H9 (cell line): ENCODE results near the gene PPRC1. TPM values are rescaled to one million over a fixed set of nuclear protein-coding genes. Genes with fewer than 3 reads are reported as not detected.

ENCODE experiments used
- DNase-seq: peaks from one replicate; pipeline ENCODE4 v3.0.0-alpha.2; 2017
- H2AFZ ChIP-seq: one replicate; pipeline ENCODE4 v1.6.1; 2013; ENCODE audit warnings: mild to moderate bottlenecking, low read length, control low read depth, moderate library complexity
- H2AK5ac ChIP-seq: 2 replicates; pipeline ENCODE4 v1.6.1; 2013; ENCODE audit warnings: low read length, control low read depth, mixed read lengths; ENCODE audit not compliant: insufficient read length
- H2BK120ac ChIP-seq: one replicate; pipeline ENCODE4 v1.6.1; 2013; ENCODE audit warnings: low read depth, mild to moderate bottlenecking, low read length, control low read depth, inconsistent platforms; ENCODE audit not compliant: poor library complexity, severe bottlenecking
- H2BK12ac ChIP-seq: 2 replicates; pipeline ENCODE4 v1.6.1; 2013; ENCODE audit warnings: low read length, control low read depth, mixed read lengths, low read depth; ENCODE audit not compliant: insufficient read length
- H2BK15ac ChIP-seq: 2 replicates; pipeline ENCODE4 v1.6.1; 2013; ENCODE audit warnings: low read depth, low read length, control low read depth
- H2BK20ac ChIP-seq: one replicate; pipeline ENCODE4 v1.6.1; 2013; ENCODE audit warnings: low read depth, mild to moderate bottlenecking, low read length, control low read depth, inconsistent platforms; ENCODE audit not compliant: poor library complexity, severe bottlenecking
- H2BK5ac ChIP-seq: 2 replicates; pipeline ENCODE4 v1.6.1; 2013; ENCODE audit warnings: low read length, control low read depth, mixed read lengths; ENCODE audit not compliant: insufficient read length
- H3K14ac ChIP-seq: 2 replicates; pipeline ENCODE4 v1.6.1; 2013; ENCODE audit warnings: low read length, control low read depth; ENCODE audit not compliant: insufficient read depth
- H3K18ac ChIP-seq: 2 replicates; pipeline ENCODE4 v1.6.1; 2013; ENCODE audit warnings: low read depth, mild to moderate bottlenecking, mixed read lengths, low read length, control low read depth; ENCODE audit not compliant: insufficient read length
- H3K23ac ChIP-seq: 2 replicates; pipeline ENCODE4 v1.6.1; 2013; ENCODE audit warnings: low read length, control low read depth, mixed read lengths, low read depth; ENCODE audit not compliant: insufficient read length
- H3K23me2 ChIP-seq: 2 replicates; pipeline ENCODE4 v1.6.1; 2013; ENCODE audit warnings: low read depth, mild to moderate bottlenecking, mixed read lengths, low read length, control low read depth; ENCODE audit not compliant: insufficient read length, poor library complexity, severe bottlenecking
- H3K27ac ChIP-seq: 2 replicates; pipeline ENCODE4 v1.5.1; 2013; ENCODE audit warnings: low read length, control low read depth, mixed read lengths, low read depth; ENCODE audit not compliant: insufficient read length
- H3K27me3 ChIP-seq: 2 replicates; pipeline ENCODE4 v1.6.1; 2013; ENCODE audit warnings: low read length, control low read depth, inconsistent platforms; ENCODE audit not compliant: insufficient read depth
- H3K4ac ChIP-seq: 2 replicates; pipeline ENCODE4 v1.6.1; 2013; ENCODE audit warnings: low read depth, mild to moderate bottlenecking, control low read depth, inconsistent platforms, low read length, moderate library complexity
- H3K4me1 ChIP-seq: 2 replicates; pipeline ENCODE4 v1.6.1; 2013; ENCODE audit warnings: low read length, control low read depth, inconsistent platforms; ENCODE audit not compliant: insufficient read depth
- H3K4me2 ChIP-seq: 2 replicates; pipeline ENCODE4 v1.6.1; 2013; ENCODE audit warnings: low read length, control low read depth, mixed read lengths; ENCODE audit not compliant: insufficient read length, insufficient read depth
- H3K56ac ChIP-seq: 2 replicates; pipeline ENCODE4 v1.6.1; 2013; ENCODE audit warnings: low read depth, mild to moderate bottlenecking, mixed read lengths, low read length, control low read depth; ENCODE audit not compliant: insufficient read length
- H3K79me1 ChIP-seq: 2 replicates; pipeline ENCODE4 v1.6.1; 2013; ENCODE audit warnings: low read depth, mild to moderate bottlenecking, moderate library complexity, low read length, control low read depth, inconsistent platforms; ENCODE audit not compliant: insufficient read depth, poor library complexity, severe bottlenecking
- H3K79me2 ChIP-seq: 2 replicates; pipeline ENCODE4 v1.6.1; 2013; ENCODE audit warnings: low read length, control low read depth, inconsistent platforms; ENCODE audit not compliant: insufficient read depth
- H3K9ac ChIP-seq: 2 replicates; pipeline ENCODE4 v1.6.1; 2013; ENCODE audit warnings: low read length, control low read depth, mixed read lengths; ENCODE audit not compliant: insufficient read length; ENCODE audit errors: extremely low read depth
- H3K9me3 ChIP-seq: one replicate; pipeline ENCODE4 v1.6.1; 2013; ENCODE audit warnings: low read depth, low read length, inconsistent platforms; ENCODE audit not compliant: control insufficient read depth
- H3T11ph ChIP-seq: one replicate; pipeline ENCODE4 v1.6.1; 2013; ENCODE audit warnings: mild to moderate bottlenecking, low read length, control low read depth, inconsistent platforms
- H4K20me1 ChIP-seq: one replicate; pipeline ENCODE4 v1.6.1; 2013; ENCODE audit not compliant: control insufficient read depth, insufficient read length, insufficient read depth
- H4K5ac ChIP-seq: 2 replicates; pipeline ENCODE4 v1.6.1; 2013; ENCODE audit warnings: low read depth, mild to moderate bottlenecking, mixed read lengths, low read length, control low read depth; ENCODE audit not compliant: insufficient read length
- H4K8ac ChIP-seq: replicated peaks from 2 replicates; pipeline ENCODE4 v1.6.1; 2013; ENCODE audit warnings: low read length, control low read depth, mixed read lengths, low read depth; ENCODE audit not compliant: insufficient read length
- H4K91ac ChIP-seq: 2 replicates; pipeline ENCODE4 v1.6.1; 2013; ENCODE audit warnings: low read depth, mild to moderate bottlenecking, moderate library complexity, mixed read lengths, low read length, control low read depth; ENCODE audit not compliant: insufficient read length
- H3K27ac Mint-ChIP-seq, 3 experiments: 2 replicates in 2 of 3; 3 replicates in 1 of 3; pipeline ENCODE4 v1.8.0; 2020 to 2021; ENCODE audit warnings: mixed read lengths in 3 of 3, mild to moderate bottlenecking in 1 of 3, moderate library complexity in 1 of 3
- H3K27me3 Mint-ChIP-seq: 2 replicates; pipeline ENCODE4 v1.8.0; 2021; ENCODE audit warnings: low read depth, mild to moderate bottlenecking, moderate library complexity, mixed read lengths
- H3K36me3 Mint-ChIP-seq, 3 experiments: 2 replicates in 2 of 3; 3 replicates in 1 of 3; pipeline ENCODE4 v1.8.0; 2020 to 2021; ENCODE audit warnings: low read depth in 3 of 3, mixed read lengths in 3 of 3; ENCODE audit not compliant: insufficient read depth in 1 of 3
- H3K4me1 Mint-ChIP-seq, 2 experiments: 2 replicates each; pipeline ENCODE4 v1.8.0; 2020; ENCODE audit warnings: mixed read lengths in 2 of 2
- H3K4me3 Mint-ChIP-seq, 2 experiments: 2 replicates in 1 of 2; 3 replicates in 1 of 2; pipeline ENCODE4 v1.8.0; 2020 to 2021; ENCODE audit warnings: mild to moderate bottlenecking in 2 of 2, mixed read lengths in 2 of 2, moderate library complexity in 1 of 2
- H3K9me3 Mint-ChIP-seq, 2 experiments: 2 replicates in 1 of 2; 3 replicates in 1 of 2; pipeline ENCODE4 v1.8.0; 2020; ENCODE audit warnings: mild to moderate bottlenecking in 2 of 2, mixed read lengths in 2 of 2, moderate library complexity in 1 of 2
- WGBS: extraction: QIAGEN DNeasy Blood & Tissue Kit; methylation state at CpG from one replicate; pipeline ENCODE4 v1.1.7; 2013; ENCODE audit warnings: missing lambda C conversion rate, low lambda C conversion rate, mixed read lengths; ENCODE audit not compliant: insufficient read length; ENCODE audit errors: extremely low coverage; 5-methylcytosine and 5-hydroxymethylcytosine counted together
- total RNA-seq: library from RNA; stranded (reverse); gene quantifications from 2 replicates; pipeline ENCODE4 v1.2.1, GENCODE V29; 2021
- TF ChIP-seq, protein P1 (sequence below): fragments of 200-600 bp; sonication (generic); conservative IDR thresholded peaks from 3 replicates; pipeline ENCODE4 v1.8.0; 2021; ENCODE audit warnings: antibody characterized with exemption, mild to moderate bottlenecking

The PPRC1 gene
- total RNA-seq, 1 experiment from 2014 or later = 121 TPM

DNA sequence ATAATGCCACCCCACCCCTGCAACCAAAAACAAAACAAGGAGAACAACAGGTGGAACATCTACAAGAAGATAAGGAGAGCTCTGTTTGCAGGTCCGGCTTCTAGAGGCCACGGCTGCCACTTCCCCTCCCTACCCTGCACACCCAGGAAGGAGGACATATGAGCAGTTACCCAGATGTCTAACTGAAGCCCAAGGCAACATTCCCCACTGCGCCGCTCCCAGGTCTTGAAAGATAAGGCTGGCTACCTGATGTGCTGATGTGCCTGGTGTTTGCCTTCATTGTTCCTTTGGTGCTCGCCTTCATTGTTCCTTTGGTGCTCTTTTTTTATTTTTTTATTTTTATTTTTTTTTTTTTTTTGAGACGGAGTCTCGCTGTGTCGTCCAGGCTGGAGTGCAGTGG, 46.6 kb upstream of the PPRC1 start:
- Histone ChIP-seq H3K14ac (no peak overlapping the region), H3K56ac (no peak overlapping the region), H3K23me2 (no peaks in the 10 kb centered on the region), H2BK5ac (no peak overlapping the region), H3K27ac (no peak overlapping the region), H3K4me2 (no peak overlapping the region), H2BK20ac (no peak overlapping the region), H2BK12ac (no peak overlapping the region), H3K18ac (no peak overlapping the region), H3K79me2 (no peaks in the 10 kb centered on the region), H3K9ac (no peak overlapping the region), H4K5ac (no peak overlapping the region), H2BK15ac (no peak overlapping the region), H2AK5ac (no peak overlapping the region), H3K4ac (no peak overlapping the region), H3K4me1 (no peaks in the 10 kb centered on the region), H3K23ac (no peak overlapping the region), H3K79me1 (no peaks in the 10 kb centered on the region), H4K8ac (no peak overlapping the region), H2AFZ (no peak overlapping the region), H3K27me3 (no peaks in the 10 kb centered on the region), H4K20me1 (no peaks in the 10 kb centered on the region), H2BK120ac (no peak overlapping the region), H3K9me3 (no peaks in the 10 kb centered on the region), H4K91ac (no peak overlapping the region), H3T11ph (no peak overlapping the region)
- Mint-ChIP-seq H3K27me3 (peaks cover under 1% of the 10 kb centered on the region; the same call in 1 of the 2 replicates), H3K36me3 (peaks cover 0 to 1% (median 0%) of the 10 kb centered on the region in 3 experiments; a peak in 2 of 7 replicates), H3K27ac (no peak overlapping the region), H3K4me1 (no peaks in the 10 kb centered on the region), H3K9me3 (no peaks in the 10 kb centered on the region), H3K4me3 (no peak overlapping the region)
- no peak for DNase-seq
- TF ChIP-seq, protein P1, sequence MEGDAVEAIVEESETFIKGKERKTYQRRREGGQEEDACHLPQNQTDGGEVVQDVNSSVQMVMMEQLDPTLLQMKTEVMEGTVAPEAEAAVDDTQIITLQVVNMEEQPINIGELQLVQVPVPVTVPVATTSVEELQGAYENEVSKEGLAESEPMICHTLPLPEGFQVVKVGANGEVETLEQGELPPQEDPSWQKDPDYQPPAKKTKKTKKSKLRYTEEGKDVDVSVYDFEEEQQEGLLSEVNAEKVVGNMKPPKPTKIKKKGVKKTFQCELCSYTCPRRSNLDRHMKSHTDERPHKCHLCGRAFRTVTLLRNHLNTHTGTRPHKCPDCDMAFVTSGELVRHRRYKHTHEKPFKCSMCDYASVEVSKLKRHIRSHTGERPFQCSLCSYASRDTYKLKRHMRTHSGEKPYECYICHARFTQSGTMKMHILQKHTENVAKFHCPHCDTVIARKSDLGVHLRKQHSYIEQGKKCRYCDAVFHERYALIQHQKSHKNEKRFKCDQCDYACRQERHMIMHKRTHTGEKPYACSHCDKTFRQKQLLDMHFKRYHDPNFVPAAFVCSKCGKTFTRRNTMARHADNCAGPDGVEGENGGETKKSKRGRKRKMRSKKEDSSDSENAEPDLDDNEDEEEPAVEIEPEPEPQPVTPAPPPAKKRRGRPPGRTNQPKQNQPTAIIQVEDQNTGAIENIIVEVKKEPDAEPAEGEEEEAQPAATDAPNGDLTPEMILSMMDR = no peak
- no CpG with 5 or more reads among the region's 8 CpGs for WGBS
